IMR-90 (cell line): Measurements from ENCODE around the gene COLQ.

Source experiments
- BHLHE40 ChIP-seq: fragments of 150-350 bp; IDR thresholded peaks from 2 replicates; pipeline ENCODE4 v1.6.1; 2016; ENCODE audit warnings: mild to moderate bottlenecking, low read depth, low read length
- CEBPB ChIP-seq: IDR thresholded peaks from 2 replicates; pipeline ENCODE4 v1.6.1; 2012; ENCODE audit warnings: low read depth, low read length, improper control_type of control experiment
- CTCF ChIP-seq: conservative IDR thresholded peaks from 2 replicates; pipeline ENCODE4 v1.5.1; 2012; ENCODE audit warnings: mild to moderate bottlenecking, low read depth, low read length, improper control_type of control experiment
- FOS ChIP-seq: fragments of 150-350 bp; IDR thresholded peaks from 2 replicates; pipeline ENCODE4 v1.6.1; 2016; ENCODE audit warnings: low read depth, low read length
- MAFK ChIP-seq: IDR thresholded peaks from 2 replicates; pipeline ENCODE4 v1.6.1; 2012; ENCODE audit warnings: low read depth, low read length, improper control_type of control experiment
- MAZ ChIP-seq: IDR thresholded peaks from 2 replicates; pipeline ENCODE4 v1.6.1; 2012; ENCODE audit warnings: low read depth, mild to moderate bottlenecking, low read length, improper control_type of control experiment, moderate library complexity, borderline replicate concordance
- MXI1 ChIP-seq: IDR thresholded peaks from 2 replicates; pipeline ENCODE4 v1.6.1; 2012; ENCODE audit warnings: low read depth, mild to moderate bottlenecking, low read length, moderate library complexity, borderline replicate concordance
- POLR2A ChIP-seq: IDR thresholded peaks from 2 replicates; pipeline ENCODE4 v1.6.1; 2012; ENCODE audit warnings: mild to moderate bottlenecking, low read depth, low read length
- RAD21 ChIP-seq: IDR thresholded peaks from 2 replicates; pipeline ENCODE4 v1.6.1; 2012; ENCODE audit warnings: low read length, improper control_type of control experiment
- RCOR1 ChIP-seq: IDR thresholded peaks from 2 replicates; pipeline ENCODE4 v1.6.1; 2012; ENCODE audit warnings: mild to moderate bottlenecking, low read length, improper control_type of control experiment; ENCODE audit not compliant: insufficient replicate concordance
- RFX5 ChIP-seq: IDR thresholded peaks from 2 replicates; pipeline ENCODE4 v1.8.0; 2012; ENCODE audit warnings: low read depth, mild to moderate bottlenecking, low read length, moderate library complexity
- TF ChIP-seq, protein P1 (sequence below): fragments of 150-350 bp; IDR thresholded peaks from 2 replicates; pipeline ENCODE4 v1.6.1; 2016; ENCODE audit warnings: low read depth, mild to moderate bottlenecking, low read length, moderate library complexity, borderline replicate concordance
- TF ChIP-seq, protein P2 (sequence below): fragments of 150-350 bp; IDR thresholded peaks from 2 replicates; pipeline ENCODE4 v1.6.1; 2017; ENCODE audit warnings: mild to moderate bottlenecking, antibody characterized with exemption, low read length, low read depth

DNA sequence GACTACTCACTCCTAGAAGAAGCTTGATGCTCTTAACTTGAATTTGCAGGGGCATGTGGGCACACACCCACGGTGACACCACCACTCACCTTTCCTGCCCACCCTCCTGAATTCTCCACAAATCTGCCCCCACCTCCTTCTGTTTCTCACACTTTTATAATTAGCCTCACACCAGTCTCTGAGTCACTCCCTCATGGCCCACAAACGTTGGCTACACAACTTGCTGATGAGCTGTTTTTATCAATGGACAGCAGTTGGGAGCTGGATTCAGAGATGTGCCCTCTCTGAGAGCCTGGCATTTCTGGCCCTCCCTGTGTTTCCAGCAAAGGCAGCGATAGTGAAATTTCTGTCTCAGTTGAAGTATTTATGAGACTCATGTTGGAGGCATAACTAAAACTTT is 1.3 kb downstream of the COLQ start:
- TF ChIP-seq CTCF (no peak), RCOR1 (no peak), MAZ (no peak), RAD21 (no peak), BHLHE40 (no peak), POLR2A (no peak), CEBPB (no peak), MAFK (no peak), RFX5 (no peak), MXI1 (no peak), FOS (no peak)
- TF ChIP-seq, protein P1, sequence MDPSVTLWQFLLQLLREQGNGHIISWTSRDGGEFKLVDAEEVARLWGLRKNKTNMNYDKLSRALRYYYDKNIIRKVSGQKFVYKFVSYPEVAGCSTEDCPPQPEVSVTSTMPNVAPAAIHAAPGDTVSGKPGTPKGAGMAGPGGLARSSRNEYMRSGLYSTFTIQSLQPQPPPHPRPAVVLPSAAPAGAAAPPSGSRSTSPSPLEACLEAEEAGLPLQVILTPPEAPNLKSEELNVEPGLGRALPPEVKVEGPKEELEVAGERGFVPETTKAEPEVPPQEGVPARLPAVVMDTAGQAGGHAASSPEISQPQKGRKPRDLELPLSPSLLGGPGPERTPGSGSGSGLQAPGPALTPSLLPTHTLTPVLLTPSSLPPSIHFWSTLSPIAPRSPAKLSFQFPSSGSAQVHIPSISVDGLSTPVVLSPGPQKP: no peak
- TF ChIP-seq, protein P2, sequence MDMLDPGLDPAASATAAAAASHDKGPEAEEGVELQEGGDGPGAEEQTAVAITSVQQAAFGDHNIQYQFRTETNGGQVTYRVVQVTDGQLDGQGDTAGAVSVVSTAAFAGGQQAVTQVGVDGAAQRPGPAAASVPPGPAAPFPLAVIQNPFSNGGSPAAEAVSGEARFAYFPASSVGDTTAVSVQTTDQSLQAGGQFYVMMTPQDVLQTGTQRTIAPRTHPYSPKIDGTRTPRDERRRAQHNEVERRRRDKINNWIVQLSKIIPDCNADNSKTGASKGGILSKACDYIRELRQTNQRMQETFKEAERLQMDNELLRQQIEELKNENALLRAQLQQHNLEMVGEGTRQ: no peak
